GM19099 (cell line): Measurements from ENCODE around the gene SSUH2.

ENCODE experiments used
- POLR2A ChIP-seq: IDR thresholded peaks from 3 replicates; pipeline ENCODE4 v1.6.1; 2011; ENCODE audit warnings: low read depth; ENCODE audit not compliant: insufficient read length; ENCODE audit errors: extremely low read depth

The SSUH2 gene

DNA sequence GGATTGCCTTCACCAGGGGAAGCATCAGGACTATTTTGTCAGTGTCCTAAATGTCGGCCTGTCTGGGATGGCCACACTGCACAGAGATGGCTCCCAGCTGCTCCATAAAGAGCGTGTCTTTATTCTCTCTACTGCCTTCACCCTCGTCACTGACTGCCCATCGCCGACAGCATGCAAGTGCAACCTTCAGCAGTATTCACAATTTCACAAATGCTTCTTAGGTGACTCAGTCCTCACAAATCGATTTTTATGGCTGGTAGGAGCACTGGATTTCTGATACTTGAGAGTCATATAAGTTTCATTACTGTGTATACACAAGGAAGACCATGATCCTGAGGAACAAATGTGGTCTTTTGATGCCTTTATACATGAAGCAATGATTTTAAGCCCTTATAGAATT lies 1.1 kb upstream of the SSUH2 start:
- TF ChIP-seq POLR2A = no peak

DNA sequence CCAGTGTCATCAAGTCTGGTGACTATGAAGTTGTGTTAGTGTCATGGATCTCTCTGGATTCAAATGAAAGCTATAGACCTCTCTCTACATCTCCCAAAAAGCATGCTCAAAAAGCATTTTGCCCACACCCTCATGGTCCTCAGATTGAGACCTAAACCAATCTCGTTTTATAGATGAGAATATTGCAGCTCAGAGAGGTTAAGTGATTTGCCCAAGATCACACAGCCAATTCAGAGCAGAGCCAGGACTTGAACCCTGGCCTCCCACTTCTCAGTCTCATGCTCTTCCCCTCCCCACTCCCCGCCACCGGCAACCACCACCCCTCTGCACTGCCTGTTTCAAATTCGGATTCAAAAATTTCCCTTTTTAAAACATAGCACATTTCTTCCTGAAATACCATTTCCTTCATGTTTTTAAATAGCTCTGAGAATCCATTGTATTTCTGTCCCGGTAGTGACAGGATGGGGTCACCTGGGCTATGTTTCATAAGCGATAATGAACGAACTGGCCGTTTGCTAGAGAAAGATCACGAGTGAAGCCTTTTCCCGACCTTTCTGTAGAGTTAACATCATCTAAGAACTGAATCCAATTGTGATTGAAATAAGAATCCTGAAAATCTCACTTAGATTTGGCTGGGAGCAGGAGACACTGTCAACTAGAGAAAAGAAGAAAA lies 769 bp downstream of the SSUH2 start:
- no peak for TF ChIP-seq POLR2A

DNA sequence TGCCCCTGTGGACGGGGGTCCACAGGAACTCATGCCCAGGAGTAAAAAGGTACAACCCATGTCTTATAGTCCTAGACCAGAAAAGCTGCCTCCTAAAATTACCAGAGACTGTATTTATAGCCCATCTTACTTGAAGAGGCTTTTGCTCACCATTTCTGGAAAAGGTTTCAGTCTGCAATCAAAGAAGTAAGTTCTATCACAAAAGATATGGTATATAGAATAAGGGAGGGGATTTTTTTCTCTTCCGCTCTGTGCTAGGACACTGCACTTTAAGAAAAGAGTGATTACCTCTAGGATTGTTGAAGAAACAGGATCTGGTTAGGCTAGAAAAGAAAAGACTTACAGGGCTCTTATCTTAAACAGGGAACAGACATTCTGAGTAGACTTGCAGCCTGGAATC lies 2.6 kb downstream of the SSUH2 start:
- no peak for TF ChIP-seq POLR2A

GRCh38 chr3:8641472-8641871 lies 3.1 kb downstream of the SSUH2 start:
- no peak for TF ChIP-seq POLR2A

DNA sequence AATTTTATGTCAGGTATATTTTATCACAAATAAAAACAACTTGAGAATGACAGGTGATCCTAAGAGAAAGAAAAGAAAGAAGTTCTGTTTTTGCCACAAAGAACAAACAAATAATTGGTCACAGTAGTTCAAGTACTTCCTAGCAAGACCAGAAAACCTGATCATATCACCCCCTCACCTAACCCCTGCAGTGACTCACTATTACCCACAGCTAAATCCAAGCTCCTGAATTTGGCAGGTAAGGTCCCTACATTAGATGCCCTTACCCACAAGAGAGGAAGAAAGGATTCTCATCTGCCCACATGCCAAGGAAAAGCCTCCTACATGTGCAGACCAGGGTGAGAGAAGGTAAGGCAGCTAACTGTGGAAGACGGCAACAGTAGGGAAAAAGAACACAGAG lies 4.4 kb downstream of the SSUH2 start:
- TF ChIP-seq POLR2A = no peak

GRCh38 chr3:8639659-8640000 lies 5.0 kb downstream of the SSUH2 start:
- no peak for TF ChIP-seq POLR2A

- no peak for TF ChIP-seq POLR2A
Measured at GRCh38 chr3:8638994-8639658, 5.5 kb downstream of the SSUH2 start.

GRCh38 chr3:8637348-8637747 lies 7.2 kb downstream of the SSUH2 start:
- TF ChIP-seq POLR2A = no peak

- TF ChIP-seq POLR2A = no peak
Measured at GRCh38 chr3:8635631-8636030, 9.0 kb downstream of the SSUH2 start.

- TF ChIP-seq POLR2A = no peak
Measured at GRCh38 chr3:8635125-8635524, 9.5 kb downstream of the SSUH2 start.

DNA sequence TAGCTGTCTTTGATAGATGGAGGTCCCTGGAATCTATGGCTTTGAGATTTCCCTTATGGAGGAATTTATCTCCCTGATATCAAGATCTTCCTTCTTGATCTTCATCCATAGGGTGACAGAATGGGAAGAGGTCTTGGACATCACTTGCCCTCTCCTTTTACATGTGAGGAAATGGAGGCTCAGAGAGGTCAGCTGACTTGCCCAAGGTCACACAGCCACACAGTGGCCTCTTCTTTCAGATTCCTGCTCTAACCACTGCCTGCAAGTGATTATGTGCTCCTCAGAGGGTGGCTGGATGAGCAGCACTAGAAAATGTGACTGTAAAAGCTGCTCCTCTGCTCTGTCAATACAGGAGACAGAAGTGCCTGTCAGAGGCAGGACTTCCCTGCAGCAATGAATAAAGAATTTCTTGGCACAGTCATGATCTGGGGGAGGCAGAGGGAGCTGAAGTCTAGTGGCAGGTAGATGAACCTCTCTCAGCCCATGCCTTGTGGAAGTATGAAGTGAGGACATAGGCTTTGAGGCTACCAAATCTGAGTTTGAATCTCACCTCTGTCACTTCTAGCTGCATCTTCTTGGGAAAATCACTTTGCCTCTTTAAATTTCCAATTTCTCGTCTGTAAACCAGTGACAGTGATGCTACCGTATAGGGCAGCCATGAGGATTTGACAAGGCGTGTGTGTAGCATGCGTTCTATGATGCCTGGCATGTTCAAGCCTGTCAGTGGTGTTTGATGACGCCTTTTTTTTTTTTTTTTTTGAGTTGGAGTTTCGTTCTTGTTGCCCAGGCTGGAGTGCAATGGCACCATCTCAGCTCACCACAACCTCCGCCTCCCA lies 12.0 kb downstream of the SSUH2 start:
- TF ChIP-seq POLR2A = no peak

GRCh38 chr3:8631661-8632060 lies 12.9 kb downstream of the SSUH2 start:
- no peak for TF ChIP-seq POLR2A

- no peak for TF ChIP-seq POLR2A
Measured at GRCh38 chr3:8629151-8630021, 15.2 kb downstream of the SSUH2 start.

DNA sequence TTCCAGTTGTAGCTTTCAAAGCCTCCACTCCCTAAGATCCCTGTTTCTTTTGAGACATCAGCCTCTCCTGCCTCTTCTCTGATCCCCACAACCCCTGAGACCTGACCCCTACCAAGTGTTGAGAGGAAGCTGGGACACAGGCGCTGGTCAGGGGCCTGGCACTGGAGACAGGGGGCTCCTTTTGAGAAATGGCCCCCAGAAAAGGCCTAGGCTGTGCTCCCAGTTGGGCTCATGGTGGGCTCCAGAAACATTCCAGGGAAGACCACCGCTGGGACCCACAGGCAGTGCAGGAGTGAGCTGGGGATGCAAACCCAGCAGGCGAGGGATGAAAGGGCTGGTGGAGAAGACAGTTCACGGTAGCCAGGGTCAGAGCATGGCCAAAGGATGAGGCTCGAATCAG lies 16.6 kb downstream of the SSUH2 start:
- TF ChIP-seq POLR2A = no peak
